Right atrium auricular region (tissue), 2 donors: ENCODE data around the gene FRRS1L. TPM values are rescaled to one million over a fixed set of nuclear protein-coding genes. Genes with fewer than 3 reads are reported as not detected.

Experiments used
- DNase-seq: peaks from one replicate; pipeline ENCODE4 v3.0.0-alpha.2; 2019; ENCODE audit warnings: low spot score
- H3K27ac ChIP-seq, 2 donors: fragments of 200-600 bp; sonication (generic); 1 replicate in 1 of 2; 2 replicates in 1 of 2; pipeline ENCODE4 v1.5.1; 2016 to 2019
- H3K27me3 ChIP-seq, 2 donors: fragments of 200-600 bp; sonication (generic); one replicate each; pipeline versions ENCODE4 v1.5.1 to v1.6.0; 2017 to 2019
- H3K36me3 ChIP-seq: fragments of 200-600 bp; sonication (generic); one replicate; pipeline ENCODE4 v1.5.1; 2016
- H3K4me1 ChIP-seq, 2 donors: fragments of 200-600 bp; sonication (generic); one replicate each; pipeline versions ENCODE4 v1.5.1 to v1.6.0; 2017 to 2019
- H3K4me3 ChIP-seq, 2 donors: fragments of 200-600 bp; sonication (generic); 1 replicate in 1 of 2; 2 replicates in 1 of 2; pipeline ENCODE4 v1.5.1; 2017 to 2019; ENCODE audit warnings: mild to moderate bottlenecking in 1 of 2, moderate library complexity in 1 of 2
- H3K9me3 ChIP-seq, 2 donors: fragments of 200-600 bp; sonication (generic); one replicate each; pipeline ENCODE4 v1.5.1; 2019
- total RNA-seq, 2 donors: library from RNA; depleted of rRNA; stranded (reverse); fragments of >200 nt; gene quantifications; one replicate each; pipeline ENCODE4 v1.1.0, GENCODE V29; 2016
- TF ChIP-seq, protein P1 (sequence below), 2 donors: fragments of 200-600 bp; sonication (generic); IDR thresholded peaks; one replicate each; pipeline ENCODE4 v1.5.1; 2019; ENCODE audit warnings: antibody characterized with exemption in 2 of 2

The FRRS1L gene
- total RNA-seq, 2 donors from 2014 or later, result 4.3 to 7.5 TPM

GRCh38 chr9:109092051-109092580, 74.9 kb downstream of the FRRS1L start:
- H3K4me1 ChIP-seq, result peaks cover 0 to 34% of the 10 kb centered on the region in 2 donors
- TF ChIP-seq, protein P1, sequence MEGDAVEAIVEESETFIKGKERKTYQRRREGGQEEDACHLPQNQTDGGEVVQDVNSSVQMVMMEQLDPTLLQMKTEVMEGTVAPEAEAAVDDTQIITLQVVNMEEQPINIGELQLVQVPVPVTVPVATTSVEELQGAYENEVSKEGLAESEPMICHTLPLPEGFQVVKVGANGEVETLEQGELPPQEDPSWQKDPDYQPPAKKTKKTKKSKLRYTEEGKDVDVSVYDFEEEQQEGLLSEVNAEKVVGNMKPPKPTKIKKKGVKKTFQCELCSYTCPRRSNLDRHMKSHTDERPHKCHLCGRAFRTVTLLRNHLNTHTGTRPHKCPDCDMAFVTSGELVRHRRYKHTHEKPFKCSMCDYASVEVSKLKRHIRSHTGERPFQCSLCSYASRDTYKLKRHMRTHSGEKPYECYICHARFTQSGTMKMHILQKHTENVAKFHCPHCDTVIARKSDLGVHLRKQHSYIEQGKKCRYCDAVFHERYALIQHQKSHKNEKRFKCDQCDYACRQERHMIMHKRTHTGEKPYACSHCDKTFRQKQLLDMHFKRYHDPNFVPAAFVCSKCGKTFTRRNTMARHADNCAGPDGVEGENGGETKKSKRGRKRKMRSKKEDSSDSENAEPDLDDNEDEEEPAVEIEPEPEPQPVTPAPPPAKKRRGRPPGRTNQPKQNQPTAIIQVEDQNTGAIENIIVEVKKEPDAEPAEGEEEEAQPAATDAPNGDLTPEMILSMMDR (IDR thresholded peaks at IDR 0.05), result no peak
- H3K4me3 ChIP-seq, result no peak overlapping the region
- no peak for DNase-seq
- H3K36me3 ChIP-seq, result peaks cover 34% of the 10 kb centered on the region
- no peak overlapping the region for H3K27ac ChIP-seq
- no peaks in the 10 kb centered on the region for H3K9me3 ChIP-seq
- H3K27me3 ChIP-seq, result no peaks in the 10 kb centered on the region

- Histone ChIP-seq H3K36me3 (peaks cover 43% of the 10 kb centered on the region), H3K4me1 (peaks cover 0 to 8% of the 10 kb centered on the region in 2 donors), H3K27ac (no peak overlapping the region), H3K27me3 (no peaks in the 10 kb centered on the region), H3K9me3 (no peaks in the 10 kb centered on the region), H3K4me3 (no peak overlapping the region)
- no peak for DNase-seq
- TF ChIP-seq, protein P1 (IDR thresholded peaks at IDR 0.05), result no peak
Measured at GRCh38 chr9:109088221-109088620, 78.8 kb downstream of the FRRS1L start.

GRCh38 chr9:109087795-109088194, 79.3 kb downstream of the FRRS1L start:
- Histone ChIP-seq H3K27ac (no peak overlapping the region), H3K36me3 (peaks cover 41% of the 10 kb centered on the region)

GRCh38 chr9:109086221-109086620, 80.8 kb downstream of the FRRS1L start:
- TF ChIP-seq, protein P1 (IDR thresholded peaks at IDR 0.05), result no peak
- no peak for DNase-seq
- peaks cover 32% of the 10 kb centered on the region for H3K36me3 ChIP-seq

More at GRCh38 chr9:109087795-109088194, 79.3 kb downstream of the FRRS1L start:
- Histone ChIP-seq H3K9me3 (no peaks in the 10 kb centered on the region), H3K27me3 (no peaks in the 10 kb centered on the region), H3K4me3 (no peak overlapping the region), H3K4me1 (peaks cover 0 to 8% of the 10 kb centered on the region in 2 donors)
- TF ChIP-seq, protein P1 (IDR thresholded peaks at IDR 0.05), result no peak
- DNase-seq, result no peak

GRCh38 chr9:109085510-109085909, 81.5 kb downstream of the FRRS1L start:
- TF ChIP-seq, protein P1 (IDR thresholded peaks at IDR 0.05), result no peak
- H3K36me3 ChIP-seq, result peaks cover 27% of the 10 kb centered on the region
- DNase-seq, result no peak
- no peaks in the 10 kb centered on the region for H3K4me1 ChIP-seq
- no peaks in the 10 kb centered on the region for H3K27me3 ChIP-seq
- no peak overlapping the region for H3K27ac ChIP-seq
- no peak overlapping the region for H3K4me3 ChIP-seq
- no peaks in the 10 kb centered on the region for H3K9me3 ChIP-seq

More at GRCh38 chr9:109086221-109086620, 80.8 kb downstream of the FRRS1L start:
- Histone ChIP-seq H3K4me1 (no peaks in the 10 kb centered on the region), H3K27me3 (no peaks in the 10 kb centered on the region), H3K9me3 (no peaks in the 10 kb centered on the region), H3K4me3 (no peak overlapping the region), H3K27ac (no peak overlapping the region)
